WTC11 (cell line): Measurements from ENCODE around the gene ZNF525.
"Not testable (repeated sequence)": the region's sequence is repeated elsewhere in the genome, so short reads cannot be mapped to it uniquely, and the experiment has no call there.

Source experiments
- AFF4 ChIP-seq: sonication (generic); formaldehyde crosslinking; IDR thresholded peaks from 2 replicates; pipeline ENCODE4 v1.8.1; 2023; ENCODE audit warnings: mild to moderate bottlenecking, missing genetic modification reagents, borderline replicate concordance
- AR ChIP-seq: fragments of 250-450 bp; sonication (Bioruptor Pico); IDR thresholded peaks from 2 replicates; pipeline ENCODE4 v1.9.0; 2021; ENCODE audit warnings: mild to moderate bottlenecking
- ATF1 ChIP-seq: sonication (generic); formaldehyde crosslinking; IDR thresholded peaks from 2 replicates; pipeline ENCODE4 v1.8.1; 2023; ENCODE audit warnings: mild to moderate bottlenecking, moderate library complexity, missing genetic modification reagents
- CTCF ChIP-seq: fragments of 200-600 bp; IDR thresholded peaks from 2 replicates; pipeline ENCODE4 v1.8.0; 2022; ENCODE audit warnings: antibody characterized with exemption
- ETV6 ChIP-seq: sonication (generic); formaldehyde crosslinking; IDR thresholded peaks from 2 replicates; pipeline ENCODE4 v1.8.1; 2022; ENCODE audit warnings: mild to moderate bottlenecking, missing genetic modification reagents
- NR3C1 ChIP-seq: sonication (generic); formaldehyde crosslinking; conservative IDR thresholded peaks from 2 replicates; pipeline ENCODE4 v1.8.1; 2023; ENCODE audit warnings: low read depth, mild to moderate bottlenecking, missing genetic modification reagents
- SP1 ChIP-seq: sonication (generic); formaldehyde crosslinking; conservative IDR thresholded peaks from 2 replicates; pipeline ENCODE4 v1.8.1; 2022; ENCODE audit warnings: missing genetic modification reagents
- STAT6 ChIP-seq: sonication (generic); formaldehyde crosslinking; conservative IDR thresholded peaks from 2 replicates; pipeline ENCODE4 v1.8.1; 2023; ENCODE audit warnings: mild to moderate bottlenecking, low read depth, missing genetic modification reagents, moderate library complexity
- USF2 ChIP-seq: sonication (generic); formaldehyde crosslinking; IDR thresholded peaks from 2 replicates; pipeline ENCODE4 v1.8.1; 2023; ENCODE audit warnings: mild to moderate bottlenecking, missing genetic modification reagents, moderate library complexity

- not testable (repeated sequence) for TF ChIP-seq CTCF; NR3C1; USF2 (CRISPR knock-in tag); ATF1 (CRISPR knock-in tag); AR (CRISPR knock-in tag); STAT6 (CRISPR knock-in tag); AFF4 (CRISPR knock-in tag); ETV6 (CRISPR knock-in tag); SP1 (CRISPR knock-in tag)
These were observed 30.5 kb downstream of the ZNF525 start for GRCh38 chr19:53395840-53396524.
